GM12874 (cell line): ENCODE data around the gene MARK1.

ENCODE experiments used
- CTCF ChIP-seq: IDR thresholded peaks from 2 replicates; pipeline ENCODE4 v1.5.1; 2011; ENCODE audit warnings: low read depth, mild to moderate bottlenecking, control low read depth, low read length, moderate library complexity; ENCODE audit not compliant: insufficient read depth

Gene MARK1

GRCh38 chr1:220497220-220497947, 30.6 kb upstream of the MARK1 start:
- TF ChIP-seq CTCF: no peak

GRCh38 chr1:220498188-220498587, 29.7 kb upstream of the MARK1 start:
- no peak for TF ChIP-seq CTCF

- TF ChIP-seq CTCF: no peak
Observed at GRCh38 chr1:220500372-220500771, 27.6 kb upstream of the MARK1 start.

- TF ChIP-seq CTCF: no peak
Observed at GRCh38 chr1:220504329-220504728, 23.6 kb upstream of the MARK1 start.

GRCh38 chr1:220507085-220507484, 20.9 kb upstream of the MARK1 start:
- TF ChIP-seq CTCF: no peak

- no peak for TF ChIP-seq CTCF
Observed at GRCh38 chr1:220511179-220511578, 16.8 kb upstream of the MARK1 start.

GRCh38 chr1:220511785-220512184, 16.2 kb upstream of the MARK1 start:
- TF ChIP-seq CTCF: no peak
